Activated CD8-positive, alpha-beta memory T cell treated with anti-CD3 and anti-CD28 coated beads, Interleukin-2, amount 50 U/mL, for 4 hours (primary cell): ENCODE measurements around the gene LYRM4.
"Not testable (repeated sequence)": the region's sequence is repeated elsewhere in the genome, so short reads cannot be mapped to it uniquely, and the experiment has no call there.

Experiments used
- DNase-seq: peaks from one replicate; pipeline ENCODE4 v3.0.0-alpha.2; 2020

LYRM4 gene

GRCh38 chr6:5071216-5071615 lies 189.5 kb downstream of the LYRM4 start:
- no peak for DNase-seq

- no peak for DNase-seq
Measured at GRCh38 chr6:5068153-5068751, 192.5 kb downstream of the LYRM4 start.

- no peak for DNase-seq
Measured at GRCh38 chr6:5067305-5067704, 193.4 kb downstream of the LYRM4 start.

DNA sequence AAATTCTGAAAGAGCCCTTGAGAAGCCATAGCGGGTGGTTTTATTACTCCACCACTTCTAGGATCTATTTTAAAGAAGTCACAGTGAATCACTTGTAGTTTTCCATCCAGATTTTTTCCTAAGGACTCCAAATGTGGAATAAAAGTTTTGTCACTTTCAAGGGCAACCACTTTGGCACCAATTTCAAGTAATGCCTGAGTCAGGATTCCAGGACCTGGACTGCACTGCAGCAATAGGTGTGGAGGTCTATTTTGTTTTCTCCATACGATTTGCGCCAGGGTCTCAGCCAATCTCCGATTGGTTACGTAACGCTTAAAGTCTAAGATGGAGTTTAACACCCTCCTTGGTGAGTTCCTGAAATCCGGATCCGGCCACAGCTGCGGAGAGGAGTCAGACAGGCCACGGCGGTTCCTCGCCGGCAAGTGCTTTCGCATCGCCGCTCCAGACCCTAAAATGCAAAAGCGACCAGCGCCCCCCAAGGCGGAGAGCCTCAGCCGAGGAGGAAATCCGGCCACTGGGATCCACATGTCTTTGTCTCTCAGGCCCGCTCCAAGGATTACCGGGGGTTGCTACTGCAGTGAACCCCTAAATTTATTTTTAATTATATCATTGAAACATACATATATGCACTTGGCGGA lies 194.2 kb downstream of the LYRM4 start:
- DNase-seq = no peak

GRCh38 chr6:5063617-5064016 lies 197.1 kb downstream of the LYRM4 start:
- no peak for DNase-seq

- DNase-seq = no peak
Measured at GRCh38 chr6:5061152-5061551, 199.6 kb downstream of the LYRM4 start.

DNA sequence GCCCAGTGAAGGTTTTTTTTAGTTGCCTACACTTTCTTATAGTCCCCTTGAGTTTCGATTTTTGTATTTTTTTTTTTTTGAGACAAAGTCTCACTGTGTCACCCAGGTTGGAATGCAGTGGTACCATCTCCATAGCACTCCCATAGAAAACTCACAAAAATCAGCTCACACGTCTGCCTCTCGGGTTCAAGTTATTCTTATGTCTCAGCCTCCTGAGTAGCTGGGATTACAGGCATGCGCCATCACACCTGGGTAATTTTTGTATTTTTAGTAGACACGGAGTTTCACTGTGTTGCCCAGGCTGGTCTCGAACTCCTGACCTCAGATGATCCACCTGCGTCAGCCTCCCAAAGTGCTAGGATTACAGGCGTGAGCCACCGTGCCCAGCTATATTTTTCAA lies 200.3 kb downstream of the LYRM4 start:
- not testable (repeated sequence) for DNase-seq

DNA sequence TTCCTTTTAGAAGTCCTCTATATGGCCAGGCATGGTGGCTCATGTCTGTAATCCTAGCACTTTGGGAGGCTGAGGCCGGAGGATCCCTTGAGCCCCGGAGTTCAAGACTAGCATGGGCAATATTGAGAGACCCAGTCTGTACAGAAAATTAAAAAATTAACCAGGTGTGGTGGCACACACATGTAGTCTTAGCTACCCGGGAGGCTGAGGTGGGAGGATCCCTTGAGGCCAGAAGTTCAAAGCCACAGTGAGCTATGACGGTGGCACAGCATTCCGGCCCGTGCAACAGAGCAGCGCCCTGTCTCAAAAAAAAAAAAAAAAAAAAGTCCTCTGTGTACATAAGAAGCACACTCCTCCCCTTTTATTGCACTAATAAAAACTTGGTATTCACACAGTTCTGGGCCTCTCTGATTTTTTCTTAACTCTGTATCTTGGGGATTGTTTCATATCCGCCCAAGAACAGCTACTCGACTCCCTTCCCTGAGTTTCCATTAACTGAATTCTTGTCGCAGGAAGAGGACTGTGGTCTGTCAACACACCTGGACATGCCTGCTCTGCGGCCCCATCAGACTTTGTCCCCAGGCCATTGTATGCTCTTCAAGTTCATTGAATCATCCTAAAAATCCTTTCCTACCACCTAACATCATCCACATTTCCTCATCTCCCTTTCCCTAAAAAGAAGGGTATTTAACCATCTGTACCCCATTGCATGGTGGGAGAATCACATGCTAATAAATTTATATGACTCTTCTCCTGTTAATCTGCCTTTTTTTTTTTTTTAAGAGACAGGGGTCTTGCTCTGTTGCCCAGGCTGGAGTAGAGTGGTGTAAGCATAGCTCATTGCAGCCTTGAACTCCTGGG lies 201.5 kb downstream of the LYRM4 start:
- no peak for DNase-seq
